Brain microvascular endothelial cell (primary cell): ENCODE results near the gene TACC3.

Experiments used
- DNase-seq: peaks from one replicate; pipeline ENCODE4 v3.0.0-alpha.2; 2020
- H3K27ac ChIP-seq: fragments of 250-450 bp; sonication (Bioruptor Pico); 2 replicates; pipeline ENCODE4 v1.5.1; 2020; ENCODE audit warnings: mild to moderate bottlenecking, moderate library complexity
- H3K27me3 ChIP-seq: fragments of 250-450 bp; sonication (Bioruptor Pico); replicated peaks from 2 replicates; pipeline ENCODE4 v1.5.1; 2020; ENCODE audit warnings: mild to moderate bottlenecking
- H3K36me3 ChIP-seq: fragments of 250-450 bp; sonication (Bioruptor Pico); replicated peaks from 2 replicates; pipeline ENCODE4 v1.5.1; 2020; ENCODE audit warnings: mild to moderate bottlenecking
- H3K4me3 ChIP-seq: 2 replicates; pipeline ENCODE4 v1.5.1; 2011; ENCODE audit warnings: low read depth, mild to moderate bottlenecking, control low read depth, low read length, moderate library complexity
- CTCF ChIP-seq: IDR thresholded peaks from 2 replicates; pipeline ENCODE4 v1.5.1; 2011; ENCODE audit warnings: low read depth, mild to moderate bottlenecking, moderate library complexity, low read length, control low read depth, inconsistent platforms; ENCODE audit errors: missing control alignments
- in situ Hi-C: cut with HindIII; loops from 2 replicates; pipeline ENCODE4 v1.10.0; 2017; ENCODE audit warnings: low sequenced_read_pairs, low pct_ligation_motif_present

The TACC3 gene

GRCh38 chr4:1756079-1756478, 34.8 kb downstream of the TACC3 start:
- H3K36me3 ChIP-seq: no peaks in the 10 kb centered on the region
- DNase-seq: no peak
- no peak overlapping the region for H3K27ac ChIP-seq
- no peak for TF ChIP-seq CTCF
- H3K27me3 ChIP-seq: no peaks in the 10 kb centered on the region
- no peak overlapping the region for H3K4me3 ChIP-seq
- in situ Hi-C loops: no loop called here

GRCh38 chr4:1756893-1757779, 35.8 kb downstream of the TACC3 start:
- H3K27ac ChIP-seq: no peak overlapping the region
- TF ChIP-seq CTCF: no peak
- H3K4me3 ChIP-seq: no peak overlapping the region
- in situ Hi-C loops: no loop called here
- DNase-seq: no peak
- H3K36me3 ChIP-seq: no peaks in the 10 kb centered on the region
- no peaks in the 10 kb centered on the region for H3K27me3 ChIP-seq

GRCh38 chr4:1757836-1758235, 36.5 kb downstream of the TACC3 start:
- TF ChIP-seq CTCF: no peak
- in situ Hi-C loops: no loop called here
- DNase-seq: no peak
- Histone ChIP-seq H3K4me3 (no peak overlapping the region), H3K27ac (no peak overlapping the region), H3K36me3 (no peaks in the 10 kb centered on the region), H3K27me3 (no peaks in the 10 kb centered on the region)

GRCh38 chr4:1758306-1759121, 37.2 kb downstream of the TACC3 start:
- in situ Hi-C loops: no loop called here
- no peak overlapping the region for H3K4me3 ChIP-seq

GRCh38 chr4:1759170-1759817, 38.0 kb downstream of the TACC3 start:
- no peak overlapping the region for H3K4me3 ChIP-seq
- in situ Hi-C loops: no loop called here
- no peaks in the 10 kb centered on the region for H3K27me3 ChIP-seq
- no peaks in the 10 kb centered on the region for H3K36me3 ChIP-seq
- DNase-seq: no peak
- TF ChIP-seq CTCF: no peak
- no peak overlapping the region for H3K27ac ChIP-seq

More at GRCh38 chr4:1758306-1759121, 37.2 kb downstream of the TACC3 start:
- DNase-seq: no peak
- no peak for TF ChIP-seq CTCF
- Histone ChIP-seq H3K36me3 (no peaks in the 10 kb centered on the region), H3K27me3 (no peaks in the 10 kb centered on the region), H3K27ac (no peak overlapping the region)
